ENCODE measurements around the gene CFAP299.
"Not testable (repeated sequence)": the region's sequence is repeated elsewhere in the genome, so short reads cannot be mapped to it uniquely, and the experiment has no call there.

The CFAP299 gene

GRCh38 chr4:80335554-80336358 lies at the start of gene CFAP299:
TSS of gene CFAP299 (plus strand) at chr4:80335730.
- no peak for DNase-seq (ENCODE audit: low read depth)

GRCh38 chr4:80286451-80286850 lies 49.1 kb upstream of the CFAP299 start:
- no peak for DNase-seq (ENCODE audit: low read depth)

GRCh38 chr4:80290665-80291064 lies 44.9 kb upstream of the CFAP299 start:
- not testable (repeated sequence) for DNase-seq (ENCODE audit: low read depth)

- no peak for DNase-seq (ENCODE audit: low read depth)
Measured at GRCh38 chr4:80294206-80294605, 41.3 kb upstream of the CFAP299 start.

GRCh38 chr4:80295336-80295735 lies 40.2 kb upstream of the CFAP299 start:
- DNase-seq (ENCODE audit: low read depth): no peak

- DNase-seq (ENCODE audit: low read depth): no peak
Measured at GRCh38 chr4:80295826-80296225, 39.7 kb upstream of the CFAP299 start.

GRCh38 chr4:80301884-80302283 lies 33.6 kb upstream of the CFAP299 start:
- no peak for DNase-seq (ENCODE audit: low read depth)

- no peak for DNase-seq (ENCODE audit: low read depth)
Measured at GRCh38 chr4:80302616-80303223, 32.8 kb upstream of the CFAP299 start.

GRCh38 chr4:80305466-80305865 lies 30.1 kb upstream of the CFAP299 start:
- DNase-seq (ENCODE audit: low read depth): no peak

- DNase-seq (ENCODE audit: low read depth): no peak
Measured at GRCh38 chr4:80306260-80306659, 29.3 kb upstream of the CFAP299 start.

GRCh38 chr4:80307183-80307735 lies 28.3 kb upstream of the CFAP299 start:
- no peak for DNase-seq (ENCODE audit: low read depth)

- no peak for DNase-seq (ENCODE audit: low read depth)
Measured at GRCh38 chr4:80307774-80308465, 27.6 kb upstream of the CFAP299 start.

GRCh38 chr4:80308466-80308822 lies 27.1 kb upstream of the CFAP299 start:
- DNase-seq (ENCODE audit: low read depth): no peak

GRCh38 chr4:80309294-80310004 lies 26.1 kb upstream of the CFAP299 start:
- DNase-seq (ENCODE audit: low read depth): no peak

GRCh38 chr4:80311130-80311529 lies 24.4 kb upstream of the CFAP299 start:
- DNase-seq (ENCODE audit: low read depth): no peak

GRCh38 chr4:80312124-80312523 lies 23.4 kb upstream of the CFAP299 start:
- DNase-seq (ENCODE audit: low read depth): no peak

GRCh38 chr4:80313627-80314026 lies 21.9 kb upstream of the CFAP299 start:
- no peak for DNase-seq (ENCODE audit: low read depth)

- not testable (repeated sequence) for DNase-seq (ENCODE audit: low read depth)
Measured at GRCh38 chr4:80315848-80316247, 19.7 kb upstream of the CFAP299 start.

- no peak for DNase-seq (ENCODE audit: low read depth)
Measured at GRCh38 chr4:80321341-80321740, 14.2 kb upstream of the CFAP299 start.

GRCh38 chr4:80321776-80322175 lies 13.8 kb upstream of the CFAP299 start:
- DNase-seq (ENCODE audit: low read depth): no peak

GRCh38 chr4:80322716-80323115 lies 12.8 kb upstream of the CFAP299 start:
- DNase-seq (ENCODE audit: low read depth): no peak

GRCh38 chr4:80324171-80324570 lies 11.4 kb upstream of the CFAP299 start:
- no peak for DNase-seq (ENCODE audit: low read depth)
